OCI-LY3 (cell line): ENCODE data around the gene MBD4.

Experiments
- EZH2phosphoT487 ChIP-seq: fragments of 200-600 bp; shearing (Covaris generic); IDR thresholded peaks from 2 replicates; pipeline ENCODE4 v1.6.1; 2018; ENCODE audit warnings: antibody characterized with exemption, mixed run types, low read depth
- TF ChIP-seq, protein P1 (sequence below): fragments of 200-600, 300-600 bp; sonication (generic); IDR thresholded peaks from 2 replicates; pipeline ENCODE4 v1.5.1; 2014; ENCODE audit warnings: antibody characterized with exemption, low read length, low read depth

DNA sequence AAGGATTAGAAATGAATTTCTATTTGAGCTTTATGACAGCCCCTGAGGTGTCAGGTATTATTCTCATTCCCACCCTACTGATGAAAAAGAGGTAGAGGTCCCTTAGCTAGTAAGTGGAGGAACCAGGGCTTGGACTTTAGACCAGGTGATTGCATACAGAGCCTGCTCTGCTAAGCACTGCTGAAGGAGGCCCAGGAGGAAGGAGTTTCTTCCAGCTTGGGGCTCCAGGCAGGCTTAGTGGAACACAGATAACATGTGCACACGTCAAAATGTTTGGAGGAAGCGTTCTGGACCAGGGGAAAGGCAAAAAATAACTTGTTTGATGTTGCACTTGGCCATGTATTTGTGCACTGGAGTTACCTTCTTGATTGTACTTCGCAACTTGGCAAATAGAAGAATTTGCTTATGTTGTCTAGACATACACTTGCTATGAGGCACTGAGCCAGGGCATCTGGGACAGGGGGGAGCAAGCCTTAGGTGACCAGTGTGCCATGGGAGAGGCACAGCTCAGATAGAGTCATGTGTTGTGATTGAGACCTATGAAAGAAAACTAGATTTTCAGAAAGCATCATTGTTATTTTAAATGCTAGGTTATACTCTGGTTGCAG lies 22.7 kb upstream of the MBD4 start:
- TF ChIP-seq EZH2phosphoT487: no peak
- TF ChIP-seq, protein P1, sequence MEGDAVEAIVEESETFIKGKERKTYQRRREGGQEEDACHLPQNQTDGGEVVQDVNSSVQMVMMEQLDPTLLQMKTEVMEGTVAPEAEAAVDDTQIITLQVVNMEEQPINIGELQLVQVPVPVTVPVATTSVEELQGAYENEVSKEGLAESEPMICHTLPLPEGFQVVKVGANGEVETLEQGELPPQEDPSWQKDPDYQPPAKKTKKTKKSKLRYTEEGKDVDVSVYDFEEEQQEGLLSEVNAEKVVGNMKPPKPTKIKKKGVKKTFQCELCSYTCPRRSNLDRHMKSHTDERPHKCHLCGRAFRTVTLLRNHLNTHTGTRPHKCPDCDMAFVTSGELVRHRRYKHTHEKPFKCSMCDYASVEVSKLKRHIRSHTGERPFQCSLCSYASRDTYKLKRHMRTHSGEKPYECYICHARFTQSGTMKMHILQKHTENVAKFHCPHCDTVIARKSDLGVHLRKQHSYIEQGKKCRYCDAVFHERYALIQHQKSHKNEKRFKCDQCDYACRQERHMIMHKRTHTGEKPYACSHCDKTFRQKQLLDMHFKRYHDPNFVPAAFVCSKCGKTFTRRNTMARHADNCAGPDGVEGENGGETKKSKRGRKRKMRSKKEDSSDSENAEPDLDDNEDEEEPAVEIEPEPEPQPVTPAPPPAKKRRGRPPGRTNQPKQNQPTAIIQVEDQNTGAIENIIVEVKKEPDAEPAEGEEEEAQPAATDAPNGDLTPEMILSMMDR: no peak
